CD4-positive, alpha-beta T cell treated with Interleukin-6 at 100 ng/mL for 8 hours (primary cell): ENCODE data around the gene TIFAB.
"Not testable (repeated sequence)": the region's sequence is repeated elsewhere in the genome, so short reads cannot be mapped to it uniquely, and the experiment has no call there.

ENCODE experiments used
- DNase-seq: peaks from one replicate; pipeline ENCODE4 v3.0.0-alpha.2; 2020; ENCODE audit warnings: mixed read lengths, low spot score

Gene TIFAB, protein sequence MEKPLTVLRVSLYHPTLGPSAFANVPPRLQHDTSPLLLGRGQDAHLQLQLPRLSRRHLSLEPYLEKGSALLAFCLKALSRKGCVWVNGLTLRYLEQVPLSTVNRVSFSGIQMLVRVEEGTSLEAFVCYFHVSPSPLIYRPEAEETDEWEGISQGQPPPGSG

DNA sequence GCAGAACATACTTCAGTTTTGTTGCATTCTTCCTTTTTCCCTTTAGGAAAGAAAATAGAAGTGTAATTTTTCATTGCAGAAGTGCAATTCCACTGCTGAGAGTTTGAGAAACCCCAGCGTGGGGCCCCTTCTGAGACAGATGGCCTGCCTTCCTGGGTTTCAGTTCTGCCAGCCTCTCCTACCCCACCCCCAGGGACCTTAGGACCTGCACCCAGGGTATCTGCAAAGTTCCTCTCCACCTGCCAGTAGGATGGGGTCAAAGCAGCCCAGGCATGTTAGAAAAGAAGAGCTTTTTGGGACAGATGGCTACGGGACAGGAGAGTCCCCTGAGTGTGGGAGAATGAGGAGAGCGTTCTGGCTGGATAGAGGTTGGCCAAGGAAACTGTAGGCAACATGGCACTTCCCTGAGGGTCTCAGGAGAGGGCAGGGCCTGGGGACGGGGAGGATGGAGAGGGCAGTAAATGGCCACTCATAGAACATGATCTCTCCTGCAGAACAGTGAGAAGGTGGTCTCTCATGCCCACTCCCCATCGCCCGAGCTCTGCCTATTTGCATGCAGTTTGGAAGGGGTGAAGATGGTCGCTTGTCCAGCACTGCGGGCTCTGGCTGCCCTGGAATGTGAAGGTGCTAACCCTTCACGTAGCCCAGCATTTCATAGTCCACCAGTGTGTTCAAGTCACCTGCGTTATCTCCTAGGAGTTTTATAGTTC, at the start of gene TIFAB:
Gene TIFAB (minus strand): TSS at position 31 of the 710 bp plus-strand sequence. CDS start 2,412 bp downstream, outside the sequence.
- DNase-seq = no peak

DNA sequence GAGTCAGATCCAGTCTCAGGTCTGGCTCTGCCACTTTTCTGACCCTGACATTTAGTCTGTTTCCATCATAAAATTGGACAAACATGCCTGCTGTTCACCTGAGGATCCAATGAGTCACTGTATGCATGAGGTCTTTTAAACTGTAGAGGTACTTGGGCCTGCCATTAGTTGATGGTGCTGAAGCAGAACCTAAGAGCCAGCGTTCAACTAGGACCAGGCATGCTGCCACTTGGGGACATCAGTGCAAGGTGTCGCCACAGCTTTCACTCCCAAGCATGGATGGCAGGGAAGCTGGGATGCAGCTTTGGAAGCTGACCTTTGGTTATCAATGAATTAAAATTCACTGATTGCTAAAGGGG, 46.5 kb upstream of the TIFAB start:
- no peak for DNase-seq

DNA sequence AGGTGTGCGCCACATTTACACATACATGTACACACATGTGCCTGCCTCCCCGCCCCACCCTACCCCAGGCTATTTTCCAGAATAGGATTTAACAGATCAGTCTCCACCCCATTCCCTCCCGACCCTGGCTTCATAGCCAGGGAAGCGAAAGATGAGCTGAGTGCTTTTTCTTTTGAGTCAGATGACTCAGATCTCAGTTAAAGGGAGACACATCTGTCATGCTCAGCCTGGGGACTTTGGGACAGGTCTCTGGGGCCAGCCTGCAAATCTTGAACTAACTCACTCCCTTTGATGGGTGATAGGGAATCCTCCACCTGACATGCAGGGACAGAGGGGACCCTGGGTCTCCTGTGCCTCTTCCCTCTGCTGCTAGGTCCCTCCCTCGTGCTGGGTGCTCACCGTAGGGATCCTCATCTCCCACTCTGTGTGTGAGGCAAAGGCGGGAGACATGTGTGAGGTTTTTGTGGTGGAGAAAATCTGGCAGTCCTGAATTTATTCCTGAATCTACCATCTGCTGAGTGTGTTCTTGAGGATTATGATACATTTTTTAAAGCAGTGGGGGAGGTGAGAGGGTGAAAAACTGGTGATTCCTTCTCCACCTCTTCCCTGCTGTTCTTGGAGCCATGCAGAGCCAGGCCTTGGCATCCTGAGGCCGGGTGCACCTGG, 46.0 kb upstream of the TIFAB start:
- DNase-seq = no peak

DNA sequence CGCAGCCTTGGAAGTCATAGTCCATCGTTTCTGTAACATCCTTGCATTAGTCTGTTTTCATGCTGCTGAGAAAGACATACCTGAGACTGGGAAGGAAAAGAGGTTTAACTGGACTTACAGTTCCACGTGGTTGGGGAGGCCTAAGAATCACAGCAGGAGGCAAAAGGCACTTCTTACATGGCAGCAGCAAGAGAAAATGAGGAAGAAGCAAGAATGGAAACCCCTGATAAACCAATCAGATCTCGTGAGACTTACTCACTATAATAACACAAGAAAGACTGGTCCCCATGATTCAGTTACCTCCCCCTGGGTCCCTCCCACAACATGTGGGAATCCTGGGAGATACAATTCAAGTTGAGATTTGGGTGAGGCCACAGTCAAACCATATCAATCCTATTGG, 43.4 kb upstream of the TIFAB start:
- DNase-seq = not testable (repeated sequence)

DNA sequence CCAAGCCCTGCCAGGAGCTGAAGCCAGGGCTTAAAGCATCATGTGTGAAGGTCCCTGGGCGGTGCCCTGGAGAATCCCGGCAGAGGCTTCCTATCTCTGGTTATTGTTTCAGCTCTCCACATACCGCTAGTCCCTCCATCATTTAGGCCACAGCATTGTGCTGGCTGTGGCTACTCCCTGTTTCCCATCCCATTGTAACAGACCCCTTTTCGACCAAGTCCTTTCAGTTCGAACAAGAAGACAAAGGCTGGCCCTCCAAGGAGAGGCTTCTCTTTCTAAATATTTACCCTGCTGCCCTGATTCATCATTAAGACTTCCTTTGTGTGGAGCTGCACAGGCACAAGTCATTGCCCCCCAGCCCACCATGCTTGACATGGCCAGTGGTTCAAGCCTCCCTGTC, 42.0 kb upstream of the TIFAB start:
- no peak for DNase-seq

DNA sequence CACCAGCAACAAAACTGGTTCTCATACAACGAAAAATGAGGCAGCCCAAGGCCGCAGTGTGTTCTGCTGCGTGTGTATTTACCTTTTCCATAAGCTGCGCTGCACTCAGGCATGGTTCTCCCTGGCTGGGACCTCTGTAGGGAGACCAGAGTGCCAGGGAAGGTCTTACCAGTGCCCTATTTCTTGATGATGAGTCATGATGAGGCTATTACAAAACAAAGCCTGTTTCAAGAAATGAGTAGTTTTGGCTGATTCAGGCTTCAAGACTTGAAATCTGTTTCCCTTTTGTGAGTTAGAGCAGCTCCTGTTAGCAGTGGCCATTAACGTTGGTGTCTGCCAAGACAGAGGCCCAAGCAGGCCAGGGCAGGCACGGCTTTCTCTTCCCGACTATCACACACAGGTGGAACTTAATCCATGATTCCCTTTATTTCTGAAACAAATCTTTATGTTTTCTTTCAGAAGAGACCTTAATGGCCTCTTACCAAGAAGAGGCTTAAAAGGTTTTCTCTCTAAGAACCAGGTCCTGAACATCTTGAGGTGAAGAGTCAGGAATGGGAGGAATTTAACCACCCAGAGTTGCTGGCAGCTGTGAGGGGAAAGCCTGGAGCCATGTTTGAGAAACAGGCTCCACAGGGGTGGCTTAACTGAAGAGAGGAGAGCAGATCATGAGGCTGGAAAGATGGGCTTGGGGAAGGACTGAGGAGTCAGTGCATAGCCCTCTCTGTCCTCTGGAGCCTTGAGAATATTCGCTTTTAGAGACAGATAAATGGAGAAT, 41.4 kb upstream of the TIFAB start:
- no peak for DNase-seq

DNA sequence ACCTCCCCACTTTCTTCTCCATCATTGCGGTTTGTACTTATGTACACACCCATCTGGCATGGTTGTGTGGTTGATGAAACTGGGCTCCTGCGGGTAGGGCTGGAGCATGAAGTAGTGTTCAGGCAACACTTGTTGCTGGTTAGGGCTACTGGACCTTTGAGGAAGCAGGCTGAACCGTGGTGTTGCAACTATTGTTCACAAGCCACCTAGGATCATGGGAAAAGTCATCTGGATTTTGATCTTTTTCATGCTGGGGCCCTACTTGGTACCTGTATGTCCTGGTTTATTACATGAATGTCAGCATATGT, 40.1 kb upstream of the TIFAB start:
- no peak for DNase-seq

DNA sequence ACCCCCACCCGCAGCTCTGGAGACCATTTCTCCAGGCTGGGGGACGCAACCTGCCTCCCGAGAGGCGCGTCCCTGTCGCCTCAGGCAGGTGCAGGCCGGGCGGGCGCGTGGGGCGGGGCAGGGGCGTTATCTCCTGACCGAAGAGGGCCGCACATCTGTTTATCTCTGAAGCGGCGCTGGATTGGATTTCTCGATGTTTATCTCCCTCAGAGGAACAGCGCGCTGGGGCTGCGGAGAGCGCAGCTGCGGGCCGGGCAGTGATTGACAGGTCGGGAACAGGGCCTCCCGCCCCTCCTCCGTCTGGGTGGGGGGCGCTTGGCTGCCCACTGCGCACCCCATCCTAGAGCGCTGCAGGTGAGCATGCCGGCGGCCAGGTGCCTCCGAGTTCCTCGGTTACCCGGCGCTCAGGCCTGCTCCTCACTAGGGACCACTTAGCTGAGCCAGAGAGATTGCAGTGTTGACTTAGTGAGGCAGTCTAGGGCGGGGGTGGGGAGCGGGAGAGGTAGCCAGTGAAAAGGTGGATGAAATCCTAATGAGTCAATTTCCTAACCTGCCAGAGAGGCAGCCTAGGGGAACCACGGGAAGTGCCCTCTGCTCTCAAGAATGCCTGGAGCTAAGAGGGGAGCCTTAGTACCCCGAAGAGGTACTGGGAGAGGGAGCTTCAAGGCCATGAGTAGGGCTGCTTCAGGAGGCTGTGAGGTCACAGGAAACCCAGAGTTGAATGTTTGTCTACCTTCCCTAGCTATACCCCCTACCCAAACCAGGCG, 39.6 kb upstream of the TIFAB start:
- DNase-seq = no peak

DNA sequence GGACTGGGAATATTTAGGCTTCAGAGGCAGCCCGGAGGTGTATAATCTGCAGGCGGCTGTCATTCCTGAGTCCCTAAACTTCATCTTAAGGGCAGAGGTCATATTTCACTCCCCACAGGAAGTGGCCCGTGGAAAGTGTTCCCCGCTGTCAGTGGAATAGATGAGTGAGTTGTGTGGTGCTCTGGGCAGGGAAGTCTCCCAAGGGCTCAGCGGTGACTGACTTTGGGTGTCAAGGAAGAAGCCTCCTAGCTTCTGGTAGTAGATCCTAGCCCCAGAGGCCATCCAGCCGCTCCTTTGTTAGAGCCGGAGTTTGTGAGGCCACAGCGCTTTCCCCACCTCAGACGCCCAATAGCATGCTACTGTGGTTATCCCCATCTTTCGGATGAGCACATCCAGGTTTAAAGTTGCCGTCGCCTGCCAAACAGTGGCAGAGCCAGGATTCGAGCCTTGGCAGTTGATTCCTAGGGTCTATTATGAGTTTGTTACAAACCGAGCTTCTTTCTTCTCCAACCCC, 38.9 kb upstream of the TIFAB start:
- DNase-seq = no peak

DNA sequence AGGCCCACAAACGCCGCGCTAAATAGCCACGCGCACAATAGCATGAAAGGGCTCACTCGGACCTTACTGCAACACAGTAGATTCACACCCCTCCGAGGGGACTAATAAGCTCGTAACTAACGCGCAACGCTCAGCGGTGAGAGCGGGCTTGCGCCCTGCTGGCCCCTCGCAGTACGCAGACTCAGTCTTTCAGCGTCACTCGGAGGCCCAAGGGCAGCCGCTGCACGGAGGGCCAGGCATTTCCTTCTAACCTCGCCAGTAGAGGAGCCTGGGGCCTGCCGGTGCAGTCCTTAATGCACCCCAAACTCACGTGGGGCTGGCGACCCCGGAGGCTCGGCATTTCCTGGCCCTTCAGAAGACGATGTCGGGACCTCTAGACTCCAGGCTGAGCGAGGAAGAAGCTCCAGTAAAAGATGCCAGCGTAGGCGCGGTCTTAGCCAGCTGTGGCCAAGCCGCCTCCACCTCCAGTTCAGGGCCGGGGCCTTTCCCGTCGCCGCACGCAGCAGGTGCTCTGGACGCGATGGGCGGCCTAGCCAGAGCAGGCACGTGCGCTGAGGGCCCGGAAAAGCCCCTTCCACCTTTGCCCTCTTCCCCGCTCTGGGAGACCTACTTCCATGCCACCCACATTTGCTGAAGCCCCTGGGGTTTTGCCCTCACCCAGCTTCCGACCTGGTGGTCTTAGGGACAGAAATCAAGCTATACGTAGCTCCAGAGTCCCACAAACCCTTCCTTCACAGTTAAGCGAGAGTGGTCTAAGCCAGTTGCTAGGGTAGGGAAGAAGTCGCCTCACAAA, 38.3 kb upstream of the TIFAB start:
- DNase-seq = no peak

DNA sequence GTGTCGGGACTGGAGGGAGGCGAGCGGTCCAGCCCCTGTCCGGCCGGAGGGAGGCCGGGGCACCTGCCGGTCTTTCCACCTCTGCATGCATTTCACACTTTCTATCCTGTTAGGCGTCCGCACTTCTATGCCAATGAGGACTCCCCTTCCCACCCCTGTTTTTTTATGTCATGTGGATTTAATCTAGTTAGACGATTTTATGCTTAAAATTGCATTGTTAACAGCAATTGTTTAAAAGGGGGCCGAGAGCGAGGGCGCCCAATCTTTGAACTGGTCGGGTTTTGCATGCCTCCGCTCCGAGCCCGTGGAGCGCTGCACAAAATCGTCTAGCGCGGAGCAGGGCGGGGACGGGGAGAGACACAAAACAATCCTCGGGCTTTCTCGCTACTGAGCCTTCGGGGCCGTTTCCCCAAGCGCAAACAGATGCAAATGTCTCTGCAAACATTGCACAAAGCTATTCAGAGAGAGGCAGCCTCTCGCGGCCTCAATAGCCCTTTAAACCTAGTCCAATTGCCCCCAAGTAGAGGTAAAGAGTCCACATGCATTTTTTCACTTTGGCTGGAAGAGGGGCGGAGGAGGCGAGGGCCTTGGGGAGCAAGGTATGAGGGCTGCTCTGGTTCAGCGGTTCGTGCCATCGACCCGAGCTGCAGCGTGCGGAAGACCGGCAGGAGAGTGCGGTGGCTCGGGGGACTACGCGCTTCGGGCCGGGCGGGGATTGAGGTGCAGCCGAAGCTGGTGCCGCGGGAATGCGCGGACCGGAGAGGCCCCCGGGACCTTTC, 37.5 kb upstream of the TIFAB start:
- no peak for DNase-seq

DNA sequence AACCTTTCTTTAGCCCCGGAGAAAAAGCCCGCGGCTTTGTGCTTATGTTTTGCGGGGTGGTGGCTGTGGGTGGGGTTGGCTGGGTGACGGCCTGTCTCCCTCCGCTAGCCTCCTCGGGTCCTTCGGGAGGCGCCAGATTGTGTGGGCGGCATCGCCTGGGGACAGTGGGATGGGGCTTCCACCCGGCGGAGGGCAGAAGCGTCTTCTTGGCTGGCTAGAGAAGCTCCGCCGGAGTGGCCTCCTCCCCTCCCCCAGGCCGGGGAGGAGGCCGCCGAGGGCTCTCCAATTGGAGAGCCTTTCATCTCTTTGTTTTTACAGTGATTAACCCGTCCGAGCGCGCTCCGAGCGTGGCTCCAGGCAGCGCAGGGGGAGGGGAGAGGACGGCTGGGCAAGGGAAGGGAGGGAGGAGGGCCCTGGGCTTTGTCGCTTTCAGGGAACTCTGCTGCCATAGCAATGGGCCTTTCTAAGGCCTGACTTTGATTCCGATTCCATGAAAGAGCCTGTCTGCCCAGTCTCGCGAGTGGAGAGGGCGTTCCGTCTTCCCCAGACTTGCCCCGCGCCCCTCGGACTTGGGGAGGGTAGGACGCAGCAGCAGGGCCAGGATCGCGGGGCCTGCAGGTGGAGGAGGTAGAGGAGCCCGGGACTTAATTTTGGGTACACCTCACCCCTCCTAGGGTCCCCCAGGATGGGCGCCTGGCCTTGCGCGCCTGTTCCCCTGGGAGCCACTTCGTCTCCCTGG, 36.7 kb upstream of the TIFAB start:
- DNase-seq = no peak

DNA sequence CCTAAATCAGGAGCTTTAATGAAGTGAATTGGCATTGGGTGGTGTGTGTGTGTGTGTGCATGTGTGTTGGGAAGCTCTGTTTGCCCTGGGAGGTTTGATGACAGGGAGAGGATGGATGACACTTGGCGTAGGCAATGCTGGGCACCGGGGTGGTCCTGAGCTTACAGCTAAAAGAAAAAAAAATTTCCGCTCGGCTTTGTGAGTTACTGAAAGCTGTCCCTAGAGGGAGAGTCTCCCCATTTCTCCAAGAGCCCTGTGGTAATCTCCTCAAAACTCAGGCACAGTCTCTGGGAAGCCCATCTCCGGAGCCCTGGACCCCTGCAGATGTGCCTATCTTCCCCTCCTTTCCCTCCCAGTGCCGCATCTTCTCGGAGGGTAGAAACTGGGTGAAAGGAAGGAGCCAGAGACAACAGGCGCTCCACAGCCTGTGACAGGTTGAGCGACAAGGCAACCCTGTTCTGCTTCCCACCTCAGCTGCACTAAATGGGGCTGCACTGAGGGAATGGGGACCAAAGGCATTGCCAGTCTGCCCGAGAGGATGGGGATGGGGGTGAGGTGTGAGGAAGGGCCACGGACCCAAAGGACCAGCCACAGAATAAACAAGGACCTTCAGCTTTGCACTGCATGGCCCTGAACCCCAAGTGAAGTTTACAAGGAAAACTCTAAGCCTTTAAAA, 35.8 kb upstream of the TIFAB start:
- no peak for DNase-seq

DNA sequence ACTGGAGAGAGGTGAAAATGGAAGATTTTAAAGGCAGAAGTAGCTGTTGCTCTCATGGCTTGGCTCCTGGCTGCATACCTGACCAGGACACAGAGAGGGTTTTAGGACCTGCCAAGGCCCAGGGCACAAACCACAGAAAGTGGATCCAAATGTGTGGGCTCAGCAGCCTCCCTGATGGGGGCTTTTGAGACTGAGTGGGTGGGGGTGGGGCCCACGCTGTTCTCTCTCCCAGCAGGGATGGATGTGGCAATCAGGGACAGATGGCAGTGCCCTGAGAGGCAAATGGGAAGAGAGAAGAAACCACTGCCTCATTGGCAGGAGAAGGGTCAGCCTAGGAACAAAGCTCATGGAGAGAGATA, 34.9 kb upstream of the TIFAB start:
- no peak for DNase-seq

DNA sequence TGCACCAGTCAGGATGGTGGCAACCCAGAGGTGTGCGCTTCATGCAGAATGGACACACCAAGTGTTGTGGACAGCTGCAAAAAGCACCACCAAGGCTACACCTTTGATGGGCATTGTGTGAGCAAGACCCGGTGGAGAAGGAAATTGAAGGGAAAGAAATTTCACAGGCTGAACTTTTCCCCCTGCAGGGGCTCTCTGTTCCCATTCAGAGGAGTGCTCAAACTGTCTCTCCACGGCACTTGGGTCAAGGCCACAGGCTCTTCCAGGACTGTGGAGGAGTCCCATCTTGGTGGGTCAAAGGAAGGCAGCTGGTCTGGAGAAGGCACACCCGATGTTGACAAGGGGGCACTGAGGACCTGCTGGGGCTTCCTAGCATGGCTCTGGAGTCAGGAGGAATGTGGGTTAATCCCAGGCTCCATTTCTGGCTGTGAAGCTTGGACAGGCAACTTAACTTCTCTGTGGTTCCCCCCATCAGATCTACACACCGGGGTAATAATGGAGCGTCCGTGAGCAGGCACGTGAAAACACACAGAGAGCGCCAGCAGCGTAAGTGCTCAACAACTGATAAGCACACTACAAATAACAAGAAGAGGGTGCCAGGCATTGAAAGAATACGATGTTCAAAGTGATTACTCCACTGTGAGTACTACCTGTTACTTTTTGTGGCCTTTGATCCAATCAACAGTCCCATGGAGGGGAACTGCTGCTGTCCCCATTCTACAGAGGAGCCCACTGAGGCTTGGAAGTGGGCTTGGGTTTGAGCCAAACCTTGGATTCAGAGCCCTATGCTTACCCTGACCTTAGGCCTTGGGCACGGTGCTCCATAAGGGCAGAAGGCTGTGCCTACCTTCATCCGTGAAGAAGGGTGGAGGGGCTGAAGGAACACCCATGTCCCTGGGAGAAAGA, 34.2 kb upstream of the TIFAB start:
- DNase-seq = no peak

DNA sequence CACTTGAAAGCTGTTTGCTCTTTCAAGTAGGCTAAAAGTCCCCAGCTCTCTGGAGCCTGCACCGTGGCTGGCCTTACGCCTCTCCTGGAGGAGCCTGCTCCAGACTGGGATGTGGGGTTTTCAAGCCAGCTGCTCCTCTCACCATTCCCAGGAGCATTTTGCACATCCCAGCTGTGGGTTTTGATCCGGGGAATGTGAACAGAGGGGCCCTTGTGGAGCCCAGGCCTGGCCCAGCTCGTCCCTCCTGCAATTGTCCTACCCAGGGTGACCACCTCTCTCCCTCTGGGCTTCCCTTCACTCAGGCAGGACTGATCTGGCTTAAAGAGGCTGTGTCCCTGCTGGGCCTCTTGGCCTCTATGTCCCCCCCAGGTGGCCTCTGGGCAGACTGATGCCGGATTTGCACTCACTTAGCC, 32.5 kb upstream of the TIFAB start:
- no peak for DNase-seq

DNA sequence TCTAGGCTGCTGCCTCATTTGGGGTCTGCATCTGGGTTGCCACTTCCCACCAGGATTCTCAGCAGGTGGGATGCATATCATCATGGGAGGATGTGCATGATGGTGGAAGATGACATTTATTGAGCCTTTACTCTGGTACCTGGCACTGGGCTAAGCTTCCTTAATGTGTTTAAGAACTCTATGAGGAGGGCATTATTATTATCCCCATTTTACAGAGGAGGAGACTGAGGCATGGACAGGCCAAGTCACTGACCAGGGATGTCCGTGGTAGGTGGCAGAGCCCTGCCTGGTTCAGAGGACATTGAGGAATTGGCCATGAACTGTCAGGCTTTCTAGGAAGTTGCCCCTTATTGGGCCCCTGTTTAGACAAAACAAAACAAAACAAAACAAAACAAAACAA, 31.1 kb upstream of the TIFAB start:
- DNase-seq = no peak

DNA sequence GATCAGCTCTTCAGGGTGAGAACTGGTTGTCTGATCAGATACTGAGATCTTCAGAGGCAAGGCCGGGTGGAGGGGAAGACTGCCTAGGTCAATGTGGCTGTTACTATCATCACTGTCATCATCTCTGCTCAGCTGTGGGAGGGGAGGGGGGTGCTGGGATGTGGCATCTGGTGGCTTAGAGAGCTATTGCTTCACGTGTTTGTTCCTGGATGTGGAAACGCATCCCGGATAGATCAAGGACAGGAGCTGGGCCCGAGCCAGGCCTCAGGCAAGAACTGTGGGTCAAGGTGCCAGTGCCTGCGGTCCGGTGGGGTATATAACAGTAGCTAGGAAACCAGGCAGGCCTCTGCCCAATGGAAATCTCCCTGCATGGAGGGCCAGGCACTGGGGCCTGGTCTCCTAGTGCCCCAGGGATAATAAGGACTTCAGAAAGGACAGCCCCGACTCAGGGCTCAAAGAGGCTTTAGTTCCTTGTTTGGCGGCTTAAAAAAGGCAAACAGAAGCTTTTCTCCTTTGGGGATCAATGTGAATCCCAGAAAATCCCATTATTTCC, 30.3 kb upstream of the TIFAB start:
- no peak for DNase-seq
